ENCODE results near the gene SMURF1.

SMURF1 gene

GRCh38 chr7:99143853-99144672 lies at the start of gene SMURF1:
SMURF1 (minus strand) TSS chr7:99144108; CDS start chr7:99143780, 328 bp downstream.
- no peak for TF ChIP-seq CTCF (IDR thresholded peaks at IDR 0.05; ENCODE audit: insufficient read depth, missing control alignments)
- peak; percentile 23 for DNase-seq (ENCODE audit: insufficient read length, low spot score)
- no peak for FAIRE-seq

GRCh38 chr7:99191869-99192596 lies 48.1 kb upstream of the SMURF1 start:
- FAIRE-seq (no peak), DNase-seq (ENCODE audit: insufficient read length, low spot score) (no peak)
- TF ChIP-seq CTCF (IDR thresholded peaks at IDR 0.05; ENCODE audit: insufficient read depth, missing control alignments): no peak

GRCh38 chr7:99190359-99191009 lies 46.6 kb upstream of the SMURF1 start:
- DNase-seq (ENCODE audit: insufficient read length, low spot score) (no peak), FAIRE-seq (no peak)
- TF ChIP-seq CTCF (IDR thresholded peaks at IDR 0.05; ENCODE audit: insufficient read depth, missing control alignments): no peak

GRCh38 chr7:99189222-99189621 lies 45.3 kb upstream of the SMURF1 start:
- FAIRE-seq: no peak

GRCh38 chr7:99188221-99188620 lies 44.3 kb upstream of the SMURF1 start:
- no peak for TF ChIP-seq CTCF (IDR thresholded peaks at IDR 0.05; ENCODE audit: insufficient read depth, missing control alignments)
- FAIRE-seq (no peak), DNase-seq (ENCODE audit: insufficient read length, low spot score) (no peak)

More at GRCh38 chr7:99189222-99189621, 45.3 kb upstream of the SMURF1 start:
- no peak for DNase-seq (ENCODE audit: insufficient read length, low spot score)
- TF ChIP-seq CTCF (IDR thresholded peaks at IDR 0.05; ENCODE audit: insufficient read depth, missing control alignments): no peak

- no peak for TF ChIP-seq CTCF (IDR thresholded peaks at IDR 0.05; ENCODE audit: insufficient read depth, missing control alignments)
- no peak for FAIRE-seq
Measured at GRCh38 chr7:99184532-99185218, 40.8 kb upstream of the SMURF1 start.

More at GRCh38 chr7:99184532-99185218, 40.8 kb upstream of the SMURF1 start:
- DNase-seq (ENCODE audit: insufficient read length, low spot score): no peak
